Mammary epithelial cell (primary cell): ENCODE measurements around the gene AIPL1.

Experiments used
- EZH2 ChIP-seq: IDR thresholded peaks from 2 replicates; pipeline ENCODE4 v1.6.1; 2012; ENCODE audit warnings: low read length, inconsistent platforms, borderline replicate concordance
- TF ChIP-seq, protein P1 (sequence below), 2 donors: IDR thresholded peaks in 1 of 2; conservative IDR thresholded peaks in 1 of 2; 2 replicates each; pipeline ENCODE4 v1.5.1; 2011 to 2012; ENCODE audit warnings: inconsistent platforms in 2 of 2, low read length in 2 of 2, mild to moderate bottlenecking in 2 of 2, control low read depth in 1 of 2, low read depth in 1 of 2; ENCODE audit not compliant: insufficient read depth in 1 of 2; ENCODE audit errors: extremely low read depth in 1 of 2

DNA sequence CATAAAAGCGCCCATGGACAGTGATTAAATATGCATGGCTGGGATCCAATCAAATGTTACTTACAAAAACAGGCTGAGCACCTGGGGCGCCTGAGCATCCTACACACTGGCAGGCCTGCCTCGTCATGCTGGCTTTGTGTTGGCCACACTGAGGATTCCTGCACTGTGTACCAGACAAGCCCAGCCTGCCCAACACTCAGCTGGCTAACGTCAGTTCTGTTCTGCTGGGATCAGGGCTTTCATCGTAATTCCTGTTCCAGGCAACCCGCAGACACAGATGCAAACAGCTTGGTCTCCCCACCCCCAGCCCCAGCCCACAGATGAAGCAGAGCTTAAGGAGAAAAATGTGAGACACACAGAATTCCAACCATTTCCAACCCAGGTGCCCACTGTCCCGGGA is 40.0 kb upstream of the AIPL1 start:
- TF ChIP-seq EZH2: no peak
- TF ChIP-seq, protein P1, sequence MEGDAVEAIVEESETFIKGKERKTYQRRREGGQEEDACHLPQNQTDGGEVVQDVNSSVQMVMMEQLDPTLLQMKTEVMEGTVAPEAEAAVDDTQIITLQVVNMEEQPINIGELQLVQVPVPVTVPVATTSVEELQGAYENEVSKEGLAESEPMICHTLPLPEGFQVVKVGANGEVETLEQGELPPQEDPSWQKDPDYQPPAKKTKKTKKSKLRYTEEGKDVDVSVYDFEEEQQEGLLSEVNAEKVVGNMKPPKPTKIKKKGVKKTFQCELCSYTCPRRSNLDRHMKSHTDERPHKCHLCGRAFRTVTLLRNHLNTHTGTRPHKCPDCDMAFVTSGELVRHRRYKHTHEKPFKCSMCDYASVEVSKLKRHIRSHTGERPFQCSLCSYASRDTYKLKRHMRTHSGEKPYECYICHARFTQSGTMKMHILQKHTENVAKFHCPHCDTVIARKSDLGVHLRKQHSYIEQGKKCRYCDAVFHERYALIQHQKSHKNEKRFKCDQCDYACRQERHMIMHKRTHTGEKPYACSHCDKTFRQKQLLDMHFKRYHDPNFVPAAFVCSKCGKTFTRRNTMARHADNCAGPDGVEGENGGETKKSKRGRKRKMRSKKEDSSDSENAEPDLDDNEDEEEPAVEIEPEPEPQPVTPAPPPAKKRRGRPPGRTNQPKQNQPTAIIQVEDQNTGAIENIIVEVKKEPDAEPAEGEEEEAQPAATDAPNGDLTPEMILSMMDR (conservative IDR thresholded peaks at IDR 0.05 in 1 of 2, IDR thresholded peaks at IDR 0.05 in 1 of 2; ENCODE audit: extremely low read depth in 1 of 2, insufficient read depth in 1 of 2, low read depth in 1 of 2, low read length in 2 of 2): no peak
